NCI-H128 (cell line): Measurements from ENCODE around the gene PTPRG.

Source experiments
- DNase-seq: peaks from one replicate; lab custom pipeline; 2025; ENCODE audit not compliant: unreplicated experiment; lab: John Stamatoyannopoulos, UW

PTPRG gene

GRCh38 chr3:62203152-62203551 lies 641.8 kb downstream of the PTPRG start:
- no peak for DNase-seq

GRCh38 chr3:62203561-62203960 lies 642.2 kb downstream of the PTPRG start:
- DNase-seq, result no peak

GRCh38 chr3:62207197-62207596 lies 645.8 kb downstream of the PTPRG start:
- DNase-seq, result no peak

GRCh38 chr3:62208385-62208784 lies 647.0 kb downstream of the PTPRG start:
- DNase-seq, result no peak

- no peak for DNase-seq
Observed at GRCh38 chr3:62209101-62209500, 647.7 kb downstream of the PTPRG start.

GRCh38 chr3:62210011-62210410 lies 648.6 kb downstream of the PTPRG start:
- no peak for DNase-seq

- DNase-seq, result no peak
Observed at GRCh38 chr3:62211675-62212429, 650.5 kb downstream of the PTPRG start.

- no peak for DNase-seq
Observed at GRCh38 chr3:62214850-62215249, 653.5 kb downstream of the PTPRG start.

- DNase-seq, result no peak
Observed at GRCh38 chr3:62220616-62221015, 659.2 kb downstream of the PTPRG start.

- no peak for DNase-seq
Observed at GRCh38 chr3:62225051-62225450, 663.7 kb downstream of the PTPRG start.

- no peak for DNase-seq
Observed at GRCh38 chr3:62226601-62227339, 665.4 kb downstream of the PTPRG start.

GRCh38 chr3:62228467-62228866 lies 667.1 kb downstream of the PTPRG start:
- DNase-seq, result no peak

- DNase-seq, result no peak
Observed at GRCh38 chr3:62229211-62229610, 667.8 kb downstream of the PTPRG start.

GRCh38 chr3:62229908-62230307 lies 668.5 kb downstream of the PTPRG start:
- DNase-seq, result no peak

- no peak for DNase-seq
Observed at GRCh38 chr3:62233065-62233464, 671.7 kb downstream of the PTPRG start.

GRCh38 chr3:62236016-62236415 lies 674.6 kb downstream of the PTPRG start:
- no peak for DNase-seq

- no peak for DNase-seq
Observed at GRCh38 chr3:62237286-62237948, 676.0 kb downstream of the PTPRG start.

- DNase-seq, result no peak
Observed at GRCh38 chr3:62238003-62238402, 676.6 kb downstream of the PTPRG start.

- no peak for DNase-seq
Observed at GRCh38 chr3:62238431-62238830, 677.1 kb downstream of the PTPRG start.

- no peak for DNase-seq
Observed at GRCh38 chr3:62241279-62241678, 679.9 kb downstream of the PTPRG start.

GRCh38 chr3:62242831-62243509 lies 681.6 kb downstream of the PTPRG start:
- no peak for DNase-seq
